Mesendoderm (in vitro differentiated cells): ENCODE results near the gene DMAP1.

Experiments used
- DNase-seq: peaks from one replicate; pipeline ENCODE4 v3.0.0; 2013
- H2AK5ac ChIP-seq: 2 replicates; pipeline ENCODE4 v1.6.1; 2013; ENCODE audit warnings: low read length, inconsistent platforms
- H2BK120ac ChIP-seq: 2 replicates; pipeline ENCODE4 v1.6.1; 2013; ENCODE audit warnings: low read depth, mild to moderate bottlenecking, low read length, moderate library complexity, mixed read lengths
- H2BK15ac ChIP-seq: replicated peaks from 2 replicates; pipeline ENCODE4 v1.6.1; 2013; ENCODE audit warnings: low read depth, mild to moderate bottlenecking, moderate library complexity
- H2BK5ac ChIP-seq: 2 replicates; pipeline ENCODE4 v1.6.1; 2013; ENCODE audit warnings: low read length, inconsistent platforms
- H3K18ac ChIP-seq: 2 replicates; pipeline ENCODE4 v1.6.1; 2013; ENCODE audit warnings: mild to moderate bottlenecking, low read length, mixed read lengths
- H3K23ac ChIP-seq: one replicate; pipeline ENCODE4 v1.6.1; 2013; ENCODE audit warnings: low read length
- H3K27ac ChIP-seq: 2 replicates; pipeline ENCODE4 v1.5.1; 2013; ENCODE audit warnings: low read depth, mild to moderate bottlenecking, inconsistent platforms, low read length, moderate library complexity
- H3K27me3 ChIP-seq: 2 replicates; pipeline ENCODE4 v1.6.1; 2013; ENCODE audit warnings: low read length, control low read depth, mild to moderate bottlenecking, inconsistent platforms; ENCODE audit not compliant: insufficient read depth, poor library complexity
- H3K36me3 ChIP-seq: 2 replicates; pipeline ENCODE4 v1.6.1; 2013; ENCODE audit warnings: low read length, inconsistent platforms; ENCODE audit not compliant: control insufficient read depth, insufficient read depth
- H3K4ac ChIP-seq: one replicate; pipeline ENCODE4 v1.6.1; 2013; ENCODE audit warnings: low read depth, mild to moderate bottlenecking, low read length, moderate library complexity
- H3K4me1 ChIP-seq: 2 replicates; pipeline ENCODE4 v1.6.1; 2013; ENCODE audit warnings: low read depth, low read length, inconsistent platforms; ENCODE audit not compliant: control insufficient read depth
- H3K4me2 ChIP-seq: 2 replicates; pipeline ENCODE4 v1.6.1; 2013; ENCODE audit warnings: low read length
- H3K4me3 ChIP-seq: 2 replicates; pipeline ENCODE4 v1.5.1; 2013; ENCODE audit warnings: mild to moderate bottlenecking, low read length
- H3K56ac ChIP-seq: one replicate; pipeline ENCODE4 v1.6.1; 2013; ENCODE audit warnings: low read length
- H3K79me1 ChIP-seq: 2 replicates; pipeline ENCODE4 v1.6.1; 2013; ENCODE audit warnings: low read length, inconsistent platforms
- H3K79me2 ChIP-seq: 2 replicates; pipeline ENCODE4 v1.6.1; 2013; ENCODE audit warnings: mild to moderate bottlenecking, low read length; ENCODE audit not compliant: control insufficient read depth, insufficient read depth
- H3K9ac ChIP-seq: 2 replicates; pipeline ENCODE4 v1.6.1; 2013; ENCODE audit warnings: low read length, inconsistent platforms
- H4K5ac ChIP-seq: one replicate; pipeline ENCODE4 v1.6.1; 2013; ENCODE audit warnings: low read length
- H4K8ac ChIP-seq: one replicate; pipeline ENCODE4 v1.6.1; 2013; ENCODE audit warnings: low read depth, mild to moderate bottlenecking, control low read depth, low read length, moderate library complexity
- WGBS: extraction: QIAGEN DNeasy Blood & Tissue Kit; methylation state at CpG from one replicate; pipeline ENCODE4 v1.1.7; 2013; ENCODE audit warnings: low lambda C conversion rate, missing lambda C conversion rate; ENCODE audit not compliant: insufficient coverage; ENCODE audit errors: extremely low coverage; 5-methylcytosine and 5-hydroxymethylcytosine counted together

DMAP1 gene

DNA sequence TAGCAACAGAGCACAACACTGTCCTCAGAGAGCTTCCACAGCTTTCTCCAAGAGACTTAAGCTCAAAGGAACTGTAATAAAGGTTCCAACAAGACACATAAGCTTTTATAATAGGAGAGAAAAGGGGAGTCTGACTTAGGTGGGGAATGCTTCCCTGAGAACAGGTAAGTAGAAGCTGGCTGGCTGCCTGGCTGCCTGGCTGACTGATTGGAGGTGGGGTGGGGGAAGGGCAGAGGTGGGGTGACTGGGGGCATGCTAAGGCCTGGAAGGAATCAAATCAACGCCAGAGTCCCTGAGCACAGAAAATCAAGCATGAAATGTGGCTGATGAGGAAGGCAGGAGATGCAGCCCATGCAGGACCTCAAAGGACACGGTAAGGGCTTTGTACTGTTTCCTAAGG lies 45.8 kb downstream of the DMAP1 start:
- Histone ChIP-seq H3K4me3 (no peak overlapping the region), H2BK5ac (no peak overlapping the region), H2BK120ac (no peak overlapping the region), H3K9ac (no peak overlapping the region), H3K27ac (no peak overlapping the region), H3K36me3 (no peaks in the 10 kb centered on the region), H3K4ac (no peak overlapping the region), H2AK5ac (no peak overlapping the region), H2BK15ac (no peak overlapping the region), H4K5ac (no peak overlapping the region), H3K27me3 (no peaks in the 10 kb centered on the region), H4K8ac (no peak overlapping the region), H3K79me1 (peaks cover 2% of the 10 kb centered on the region), H3K4me2 (no peak overlapping the region), H3K4me1 (peaks cover 9% of the 10 kb centered on the region), H3K56ac (no peak overlapping the region), H3K79me2 (no peaks in the 10 kb centered on the region), H3K18ac (no peak overlapping the region), H3K23ac (no peak overlapping the region)
- DNase-seq, result no peak
- WGBS, result no CpG with 5 or more reads among the region's 2 CpGs

DNA sequence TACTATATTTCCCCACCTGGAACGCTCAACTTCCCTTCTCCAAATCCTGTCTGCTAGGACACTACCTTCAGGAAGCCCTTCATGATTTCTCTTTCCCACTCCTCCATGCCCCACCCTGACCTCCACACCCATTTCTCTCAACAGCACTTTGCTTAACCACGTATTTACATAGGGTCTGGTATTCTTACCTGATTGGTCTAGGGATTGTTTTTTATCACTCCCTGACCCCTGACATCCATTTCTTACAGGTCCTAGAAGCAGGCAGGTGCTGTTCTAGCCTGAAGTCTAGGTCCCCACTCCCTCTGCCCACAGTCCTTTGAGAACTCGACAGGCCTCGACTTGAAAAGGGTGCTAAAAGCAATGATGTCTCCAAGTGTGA lies 47.5 kb downstream of the DMAP1 start:
- H2BK120ac ChIP-seq, result no peak overlapping the region
- no peak overlapping the region for H4K5ac ChIP-seq
- no peak overlapping the region for H3K56ac ChIP-seq
- H3K9ac ChIP-seq, result no peak overlapping the region
- no peak overlapping the region for H3K18ac ChIP-seq
- no peak overlapping the region for H3K4ac ChIP-seq
- no peak overlapping the region for H3K23ac ChIP-seq
- no peak overlapping the region for H2BK15ac ChIP-seq
- WGBS, result no CpG with 5 or more reads among the region's 4 CpGs
- H3K27ac ChIP-seq, result no peak overlapping the region
- H3K79me2 ChIP-seq, result no peaks in the 10 kb centered on the region
- no peak overlapping the region for H3K4me3 ChIP-seq
- no peak for DNase-seq
- H3K4me1 ChIP-seq, result peaks cover 4% of the 10 kb centered on the region
- no peaks in the 10 kb centered on the region for H3K27me3 ChIP-seq
- H2BK5ac ChIP-seq, result no peak overlapping the region
- no peak overlapping the region for H3K4me2 ChIP-seq
- no peaks in the 10 kb centered on the region for H3K36me3 ChIP-seq
- no peak overlapping the region for H2AK5ac ChIP-seq
- no peak overlapping the region for H4K8ac ChIP-seq
- peaks cover 2% of the 10 kb centered on the region for H3K79me1 ChIP-seq

DNA sequence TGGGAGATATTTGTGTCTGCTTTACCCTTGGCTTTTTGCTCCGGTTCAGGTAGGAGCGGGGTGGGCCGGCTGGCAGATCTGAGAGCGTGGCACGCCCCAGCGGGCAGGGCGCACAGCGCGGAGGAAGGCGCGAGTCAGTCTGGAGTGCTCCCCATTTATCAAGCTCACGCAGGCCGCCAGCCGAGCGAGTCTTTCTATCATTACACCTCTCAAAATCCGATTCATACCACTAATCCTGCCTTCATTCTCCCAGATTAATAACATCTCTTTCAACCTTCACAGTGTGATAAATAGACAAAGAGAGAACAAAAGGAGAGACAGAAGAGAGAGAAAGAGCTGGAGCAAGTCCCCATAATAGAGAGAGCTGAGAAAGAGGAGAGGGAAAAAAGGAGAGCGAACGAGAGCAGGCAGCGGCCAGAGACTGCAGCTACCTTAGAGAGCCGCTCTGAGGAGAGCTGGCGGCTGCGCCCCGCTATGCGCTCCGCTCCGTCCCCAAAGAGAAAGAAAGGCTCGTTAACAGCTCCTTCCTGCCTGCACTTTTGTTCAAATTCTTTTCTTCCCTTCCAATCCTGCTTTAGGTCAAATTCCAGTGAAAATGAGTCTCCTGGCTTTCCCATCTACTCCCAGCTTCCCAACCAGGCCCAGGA lies 48.0 kb downstream of the DMAP1 start:
- peaks cover 2% of the 10 kb centered on the region for H3K79me1 ChIP-seq
- no peaks in the 10 kb centered on the region for H3K36me3 ChIP-seq
- H3K4me1 ChIP-seq, result peaks cover 4% of the 10 kb centered on the region
- no peak overlapping the region for H2BK5ac ChIP-seq
- DNase-seq, result no peak
- no peaks in the 10 kb centered on the region for H3K27me3 ChIP-seq
- no CpG with 5 or more reads among the region's 27 CpGs for WGBS
- peak overlapping the region; percentile 39 for H3K9ac ChIP-seq
- H3K4me2 ChIP-seq, result no peak overlapping the region
- no peak overlapping the region for H3K18ac ChIP-seq
- peak overlapping the region; percentile 15 for H3K23ac ChIP-seq
- H3K4me3 ChIP-seq, result no peak overlapping the region
- H2BK120ac ChIP-seq, result no peak overlapping the region
- no peak overlapping the region for H3K4ac ChIP-seq
- H4K8ac ChIP-seq, result no peak overlapping the region
- no peak overlapping the region for H2AK5ac ChIP-seq
- no peak overlapping the region for H4K5ac ChIP-seq
- H3K27ac ChIP-seq, result peak overlapping the region; percentile 25
- H3K79me2 ChIP-seq, result no peaks in the 10 kb centered on the region
- peak overlapping the region; percentile 57 for H3K56ac ChIP-seq
- no peak overlapping the region for H2BK15ac ChIP-seq

DNA sequence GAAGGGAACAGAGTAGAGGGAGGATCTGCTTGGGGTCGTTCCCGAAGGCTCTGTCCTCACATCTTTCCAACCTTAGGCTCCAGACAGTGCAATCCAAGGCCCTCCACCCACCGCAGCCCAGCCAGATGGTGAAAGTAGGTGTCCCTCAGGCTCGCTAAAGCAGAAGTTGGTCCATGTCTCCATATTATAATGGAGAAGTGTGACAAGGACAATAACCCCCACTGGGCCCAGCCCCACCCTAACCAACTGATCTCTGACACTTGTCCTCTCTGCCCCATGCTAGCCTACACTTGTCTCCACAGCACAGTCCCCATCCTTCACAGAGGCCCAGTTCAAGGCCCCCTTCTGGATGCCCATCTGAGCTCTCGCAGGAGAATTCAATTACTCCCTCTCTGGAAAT lies 48.7 kb downstream of the DMAP1 start:
- no peaks in the 10 kb centered on the region for H3K27me3 ChIP-seq
- peak overlapping the region; percentile 15 for H3K23ac ChIP-seq
- peak overlapping the region; percentile 57 for H3K56ac ChIP-seq
- no peak overlapping the region for H3K4me2 ChIP-seq
- H3K18ac ChIP-seq, result no peak overlapping the region
- no peak overlapping the region for H4K5ac ChIP-seq
- no CpG with 5 or more reads among the region's 5 CpGs for WGBS
- peak overlapping the region; percentile 25 for H3K27ac ChIP-seq
- no peak overlapping the region for H2BK15ac ChIP-seq
- H3K4me1 ChIP-seq, result peaks cover 4% of the 10 kb centered on the region
- no peaks in the 10 kb centered on the region for H3K36me3 ChIP-seq
- H3K9ac ChIP-seq, result peak overlapping the region; percentile 39
- no peak for DNase-seq
- H2AK5ac ChIP-seq, result peak overlapping the region; percentile 81
- H3K4ac ChIP-seq, result no peak overlapping the region
- no peak overlapping the region for H4K8ac ChIP-seq
- H3K79me2 ChIP-seq, result no peaks in the 10 kb centered on the region
- no peak overlapping the region for H3K4me3 ChIP-seq
- H2BK5ac ChIP-seq, result no peak overlapping the region
- H2BK120ac ChIP-seq, result no peak overlapping the region
- H3K79me1 ChIP-seq, result peaks cover 2% of the 10 kb centered on the region

DNA sequence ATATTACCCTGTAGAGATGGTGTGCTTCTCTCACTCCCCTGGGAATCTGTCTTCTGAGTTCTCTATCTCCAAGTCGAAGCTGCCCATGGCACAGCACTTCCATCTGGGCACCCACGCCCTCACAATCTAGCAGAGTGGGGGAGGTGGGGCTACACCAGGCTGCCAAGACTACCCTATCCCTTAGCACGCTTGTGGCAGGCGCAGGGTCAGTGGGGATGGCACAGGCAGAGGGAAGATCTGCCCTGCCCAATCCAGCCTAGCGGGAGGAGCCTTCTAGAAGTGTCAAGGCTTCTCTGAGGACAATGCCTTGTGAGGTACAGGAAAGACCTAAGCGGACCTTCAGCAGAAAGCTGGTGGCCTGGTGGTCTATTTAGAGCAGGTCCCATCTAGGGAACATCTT lies 49.1 kb downstream of the DMAP1 start:
- no peak overlapping the region for H4K8ac ChIP-seq
- H3K23ac ChIP-seq, result no peak overlapping the region
- H3K9ac ChIP-seq, result no peak overlapping the region
- H3K4me2 ChIP-seq, result no peak overlapping the region
- no peak overlapping the region for H3K27ac ChIP-seq
- WGBS, result no CpG with 5 or more reads among the region's 6 CpGs
- H3K4me3 ChIP-seq, result no peak overlapping the region
- no peaks in the 10 kb centered on the region for H3K79me2 ChIP-seq
- DNase-seq, result no peak
- no peaks in the 10 kb centered on the region for H3K27me3 ChIP-seq
- H3K4ac ChIP-seq, result no peak overlapping the region
- H3K56ac ChIP-seq, result peak overlapping the region; percentile 6
- H3K4me1 ChIP-seq, result peaks cover 4% of the 10 kb centered on the region
- H2BK5ac ChIP-seq, result no peak overlapping the region
- no peak overlapping the region for H3K18ac ChIP-seq
- H2BK120ac ChIP-seq, result no peak overlapping the region
- no peaks in the 10 kb centered on the region for H3K36me3 ChIP-seq
- H3K79me1 ChIP-seq, result peaks cover 2% of the 10 kb centered on the region
- no peak overlapping the region for H4K5ac ChIP-seq
- H2AK5ac ChIP-seq, result no peak overlapping the region
- H2BK15ac ChIP-seq, result no peak overlapping the region
